DOHH2 (cell line): ENCODE data around the gene PIGBOS1.

Experiments
- EZH2phosphoT487 ChIP-seq: fragments of 200-600 bp; sonication (generic); IDR thresholded peaks from 2 replicates; pipeline ENCODE4 v1.6.1; 2017; ENCODE audit warnings: borderline replicate concordance, mild to moderate bottlenecking, antibody characterized with exemption, low read length, moderate library complexity, mixed read lengths
- TF ChIP-seq, protein P1 (sequence below): fragments of 200-600 bp; sonication (generic); IDR thresholded peaks from one replicate; pipeline ENCODE4 v1.5.1; 2014; ENCODE audit warnings: antibody characterized with exemption, mild to moderate bottlenecking, low read depth, low read length; ENCODE audit not compliant: poor library complexity, severe bottlenecking

DNA sequence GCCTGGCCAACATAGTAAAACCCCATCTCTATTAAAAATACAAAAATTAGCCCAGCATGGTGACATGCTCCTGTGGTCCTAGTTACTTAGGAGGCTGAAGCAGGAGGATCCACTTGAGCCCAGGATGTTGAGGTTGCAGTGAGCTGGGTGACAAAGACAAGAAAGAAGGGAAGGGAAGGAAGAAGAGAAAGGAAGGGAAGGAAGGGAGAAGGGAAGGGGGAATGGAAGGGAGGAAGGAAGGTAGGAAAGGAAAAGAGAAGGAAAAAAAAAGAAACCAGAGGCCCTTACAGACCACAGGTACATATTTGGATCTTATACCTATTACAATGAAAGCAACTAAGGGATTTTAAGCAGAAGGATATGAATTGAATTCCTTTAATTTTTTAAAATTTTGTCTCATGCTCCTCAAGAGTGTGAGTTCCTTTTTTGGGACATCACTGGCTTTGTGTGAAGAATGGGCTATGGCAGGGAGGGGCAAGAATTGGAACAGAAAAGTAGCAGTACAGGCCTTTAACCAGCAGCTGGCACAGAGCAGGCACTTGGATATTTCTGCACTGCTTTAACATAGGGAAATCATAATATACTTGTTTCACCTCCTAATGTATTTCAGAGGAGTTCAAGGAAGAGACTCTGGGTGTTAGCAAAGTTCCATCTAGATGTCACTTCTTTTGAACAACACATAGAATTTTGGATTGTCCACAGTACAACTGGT, 37.2 kb downstream of the PIGBOS1 start:
- TF ChIP-seq EZH2phosphoT487: no peak
- TF ChIP-seq, protein P1, sequence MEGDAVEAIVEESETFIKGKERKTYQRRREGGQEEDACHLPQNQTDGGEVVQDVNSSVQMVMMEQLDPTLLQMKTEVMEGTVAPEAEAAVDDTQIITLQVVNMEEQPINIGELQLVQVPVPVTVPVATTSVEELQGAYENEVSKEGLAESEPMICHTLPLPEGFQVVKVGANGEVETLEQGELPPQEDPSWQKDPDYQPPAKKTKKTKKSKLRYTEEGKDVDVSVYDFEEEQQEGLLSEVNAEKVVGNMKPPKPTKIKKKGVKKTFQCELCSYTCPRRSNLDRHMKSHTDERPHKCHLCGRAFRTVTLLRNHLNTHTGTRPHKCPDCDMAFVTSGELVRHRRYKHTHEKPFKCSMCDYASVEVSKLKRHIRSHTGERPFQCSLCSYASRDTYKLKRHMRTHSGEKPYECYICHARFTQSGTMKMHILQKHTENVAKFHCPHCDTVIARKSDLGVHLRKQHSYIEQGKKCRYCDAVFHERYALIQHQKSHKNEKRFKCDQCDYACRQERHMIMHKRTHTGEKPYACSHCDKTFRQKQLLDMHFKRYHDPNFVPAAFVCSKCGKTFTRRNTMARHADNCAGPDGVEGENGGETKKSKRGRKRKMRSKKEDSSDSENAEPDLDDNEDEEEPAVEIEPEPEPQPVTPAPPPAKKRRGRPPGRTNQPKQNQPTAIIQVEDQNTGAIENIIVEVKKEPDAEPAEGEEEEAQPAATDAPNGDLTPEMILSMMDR: no peak
